Endothelial cell of umbilical vein (primary cell): ENCODE data around the gene VTI1A. TPM values are rescaled to one million over a fixed set of nuclear protein-coding genes. Genes with fewer than 3 reads are reported as not detected.

Experiments
- BruUV-seq: library from RNA; stranded (reverse); fragments of 400-500 nt; replicated peaks from 2 replicates; lab custom pipeline; 2021; lab: Mats Ljungman, UMichigan
- CTCF ChIA-PET: fragments of 300-600, 350-600 bp; sonication (Branson Sonifier 250); formaldehyde crosslinking; loops from one replicate; lab custom pipeline; 2021; ENCODE audit warnings: antibody characterized with exemption, inconsistent platforms; lab: Charles Lee
- POLR2A ChIA-PET: fragments of 300-600, 350-600 bp; sonication (Branson Sonifier 250); formaldehyde crosslinking; loops from one replicate; lab custom pipeline; 2021; ENCODE audit warnings: antibody characterized with exemption, inconsistent platforms; lab: Charles Lee
- DNase-seq: peaks from one replicate; pipeline ENCODE4 v3.0.0-alpha.2; 2011; ENCODE audit warnings: low read depth, low spot score
- FAIRE-seq: peaks from 2 replicates; lab custom pipeline; 2011; peaks lifted over from hg19 to GRCh38; lab: Jason Lieb, UNC
- H2AFZ ChIP-seq: 2 replicates; pipeline ENCODE4 v1.6.0; 2012; ENCODE audit warnings: low read depth, low read length, control low read depth, inconsistent platforms
- H3K27ac ChIP-seq: 2 replicates; pipeline ENCODE4 v1.5.1; 2011; ENCODE audit warnings: low read depth, mild to moderate bottlenecking, control low read depth, low read length, moderate library complexity; ENCODE audit not compliant: insufficient read depth
- H3K27me3 ChIP-seq, 2 experiments: 2 replicates each; pipeline versions ENCODE4 v1.6.0 to v1.6.1; 2011; ENCODE audit warnings: low read length in 2 of 2, mixed read lengths in 1 of 2; ENCODE audit not compliant: control insufficient read depth in 2 of 2, insufficient read depth in 2 of 2
- H3K36me3 ChIP-seq, 2 experiments: 2 replicates in 1 of 2; 3 replicates in 1 of 2; pipeline ENCODE4 v1.5.1; 2011; ENCODE audit warnings: low read length in 2 of 2, mild to moderate bottlenecking in 1 of 2, moderate library complexity in 1 of 2; ENCODE audit not compliant: control insufficient read depth in 2 of 2, insufficient read depth in 2 of 2; ENCODE audit errors: extremely low read depth in 1 of 2
- H3K4me1 ChIP-seq: 3 replicates; pipeline ENCODE4 v1.5.1; 2011; ENCODE audit warnings: mild to moderate bottlenecking, low read length; ENCODE audit not compliant: control insufficient read depth, insufficient read depth; ENCODE audit errors: extremely low read depth
- H3K4me2 ChIP-seq: 2 replicates; pipeline ENCODE4 v1.6.1; 2011; ENCODE audit warnings: low read length, control low read depth, mixed read lengths; ENCODE audit not compliant: insufficient read depth
- H3K4me3 ChIP-seq, 3 experiments: fragments of 200-600 bp in 1 of 3; sonication (generic), shearing (Covaris generic) in 1 of 3; replicated peaks in 1 of 3; 2 replicates each; pipeline ENCODE4 v1.5.1; 2011 to 2016; ENCODE audit warnings: control low read depth in 3 of 3, low read length in 3 of 3, mild to moderate bottlenecking in 2 of 3, inconsistent platforms in 1 of 3, low read depth in 1 of 3, moderate library complexity in 1 of 3; ENCODE audit not compliant: insufficient read depth in 1 of 3
- H3K79me2 ChIP-seq: 2 replicates; pipeline ENCODE4 v1.6.0; 2012; ENCODE audit warnings: low read length, inconsistent platforms; ENCODE audit not compliant: control insufficient read depth, insufficient read depth
- H3K9ac ChIP-seq: replicated peaks from 2 replicates; pipeline ENCODE3; 2011; ENCODE audit warnings: low read length, control low read depth; ENCODE audit not compliant: insufficient read depth; ENCODE audit errors: extremely low read depth
- H3K9me1 ChIP-seq: replicated peaks from 3 replicates; pipeline ENCODE4 v1.6.0; 2011; ENCODE audit warnings: mild to moderate bottlenecking, low read length; ENCODE audit not compliant: control insufficient read depth, insufficient read depth; ENCODE audit errors: extremely low read depth
- H3K9me3 ChIP-seq: replicated peaks from 2 replicates; pipeline ENCODE4 v1.5.1; 2012; ENCODE audit warnings: low read length, inconsistent platforms; ENCODE audit not compliant: control insufficient read depth, insufficient read depth
- H4K20me1 ChIP-seq: replicated peaks from 2 replicates; pipeline ENCODE3; 2011; ENCODE audit warnings: mild to moderate bottlenecking, low read length; ENCODE audit not compliant: control insufficient read depth, insufficient read depth; ENCODE audit errors: extremely low read depth
- CTCF ChIP-seq, 2 donors: IDR thresholded peaks; 1 replicate in 1 of 2; 2 replicates in 1 of 2; pipeline ENCODE4 v1.5.1; 2011; ENCODE audit warnings: low read length in 2 of 2, mild to moderate bottlenecking in 2 of 2, moderate library complexity in 2 of 2, control low read depth in 1 of 2, inconsistent platforms in 1 of 2, low read depth in 1 of 2; ENCODE audit not compliant: insufficient read depth in 1 of 2; ENCODE audit errors: extremely low read depth in 1 of 2
- EZH2 ChIP-seq: IDR thresholded peaks from 2 replicates; pipeline ENCODE4 v1.6.1; 2012; ENCODE audit warnings: borderline replicate concordance, low read depth, mild to moderate bottlenecking, moderate library complexity, low read length, inconsistent platforms; ENCODE audit not compliant: severe bottlenecking
- FOS ChIP-seq: IDR thresholded peaks from 2 replicates; pipeline ENCODE4 v1.6.1; 2011; ENCODE audit warnings: mild to moderate bottlenecking, low read length, moderate library complexity, borderline replicate concordance; ENCODE audit not compliant: insufficient read depth
- GATA2 ChIP-seq: IDR thresholded peaks from 2 replicates; pipeline ENCODE4 v1.7.0; 2011; ENCODE audit warnings: low read depth, mild to moderate bottlenecking, moderate library complexity, mixed read lengths, low read length; ENCODE audit not compliant: insufficient read length, insufficient read depth
- JUN ChIP-seq: IDR thresholded peaks from 2 replicates; pipeline ENCODE4 v1.6.1; 2011; ENCODE audit warnings: borderline replicate concordance, low read depth; ENCODE audit not compliant: insufficient read length, insufficient read depth
- MAX ChIP-seq: IDR thresholded peaks from 2 replicates; pipeline ENCODE4 v1.6.1; 2011; ENCODE audit not compliant: insufficient read depth, insufficient read length
- MYC ChIP-seq: IDR thresholded peaks from one replicate; pipeline ENCODE4 v1.6.1; 2011; ENCODE audit warnings: mild to moderate bottlenecking, low read depth, low read length
- POLR2A ChIP-seq: IDR thresholded peaks from 2 replicates; pipeline ENCODE4 v1.6.1; 2012; ENCODE audit warnings: low read depth, mild to moderate bottlenecking, control low read depth, low read length
- POLR2AphosphoS5 ChIP-seq: IDR thresholded peaks from 2 replicates; pipeline ENCODE4 v1.6.1; 2012; ENCODE audit warnings: low read depth, mild to moderate bottlenecking, control low read depth, low read length, moderate library complexity; ENCODE audit not compliant: insufficient read depth
- dilution Hi-C: fragments of 300-500 bp; cut with MboI; formaldehyde crosslinking; loops from one replicate; pipeline ENCODE4 v1.15.0; 2019; ENCODE audit warnings: low sequenced_read_pairs; ENCODE audit not compliant: extremely low pct_ligation_motif_present
- intact Hi-C: fragments of 100-400 bp; cut with micrococcal nuclease; formaldehyde crosslinking; loops from one replicate; pipeline ENCODE4 v1.10.0; 2022
- polyA plus RNA-seq, 4 experiments: library from polyadenylated mRNA; depleted of rRNA in 3 of 4; stranded (reverse) in 3 of 4; unstranded in 1 of 4; fragments of >200 nt; gene quantifications; 2 replicates each; pipeline versions ENCODE4 v1.2.1 to v1.2.3, GENCODE V29; 2011 to 2012; ENCODE audit warnings: missing spikeins in 1 of 4
- total RNA-seq: library from RNA; stranded (reverse); gene quantifications from 2 replicates; pipeline ENCODE4 v1.2.3, GENCODE V29; 2021

VTI1A gene
- total and polyA plus RNA-seq, 2 donors (not counting 3 experiments of a cell fraction or from before 2014, with no cell fraction given), result 10.8 to 35.6 TPM

GRCh38 chr10:112706577-112706976 is 259.6 kb downstream of the VTI1A start:
- no TSS peak for BruUV-seq
- FAIRE-seq, result no peak
- CTCF ChIA-PET, result interaction anchor here (1.2 kb wide), 1 partner anchor 10 kb away, joined by 3 read pairs; no protein-coding TSS in a partner anchor

GRCh38 chr10:112708461-112708860 is 261.4 kb downstream of the VTI1A start:
- FAIRE-seq (no peak), DNase-seq (no peak)
- intact Hi-C loops, result no loop called here
- Histone ChIP-seq H3K9me3 (no peaks in the 10 kb centered on the region), H3K27me3 (no peaks in the 10 kb centered on the region), H3K9ac (no peak overlapping the region), H2AFZ (no peak overlapping the region), H3K4me3 (no peak overlapping the region), H3K4me1 (no peaks in the 10 kb centered on the region), H4K20me1 (no peaks in the 10 kb centered on the region), H3K79me2 (no peaks in the 10 kb centered on the region), H3K4me2 (no peak overlapping the region), H3K9me1 (no peaks in the 10 kb centered on the region), H3K27ac (no peak overlapping the region), H3K36me3 (no peaks in the 10 kb centered on the region)
- POLR2A ChIA-PET, result no interaction called here
- CTCF ChIA-PET, result interaction anchor here (0.6 to 2.3 kb wide), 4 partner anchors 8 to 20 kb away, joined by 4 to 7 read pairs (median 6); no protein-coding TSS in a partner anchor
- no TSS peak for BruUV-seq
- dilution Hi-C loops, result no loop called here
- no peak for TF ChIP-seq POLR2AphosphoS5
- no peak for TF ChIP-seq EZH2
- no peak for TF ChIP-seq CTCF (IDR thresholded peaks at IDR 0.05; ENCODE audit: extremely low read depth in 1 of 2, insufficient read depth in 1 of 2, low read depth in 1 of 2, low read length in 2 of 2)
- TF ChIP-seq FOS, result no peak
- TF ChIP-seq GATA2, result no peak
- no peak for TF ChIP-seq MYC
- TF ChIP-seq JUN, result no peak
- no peak for TF ChIP-seq POLR2A
- TF ChIP-seq MAX, result no peak

More at GRCh38 chr10:112706577-112706976, 259.6 kb downstream of the VTI1A start:
- Histone ChIP-seq H2AFZ (no peak overlapping the region), H3K27me3 (no peaks in the 10 kb centered on the region), H3K36me3 (no peaks in the 10 kb centered on the region), H4K20me1 (no peaks in the 10 kb centered on the region), H3K9me1 (no peaks in the 10 kb centered on the region), H3K4me1 (no peaks in the 10 kb centered on the region), H3K4me2 (no peak overlapping the region), H3K4me3 (no peak overlapping the region), H3K9ac (no peak overlapping the region), H3K27ac (no peak overlapping the region), H3K79me2 (no peaks in the 10 kb centered on the region), H3K9me3 (no peaks in the 10 kb centered on the region)
- TF ChIP-seq POLR2A (no peak), FOS (no peak), MAX (no peak), JUN (no peak), GATA2 (no peak), POLR2AphosphoS5 (no peak)
- POLR2A ChIA-PET, result no interaction called here
- no peak for DNase-seq
- dilution Hi-C loops (no loop called here), intact Hi-C loops (no loop called here)
